DMS114 treated with DMSO at 0.1 percent for 48 hours (cell line): ENCODE results near the gene ZBTB20.

ENCODE experiments used
- DNase-seq: peaks from one replicate; lab custom pipeline; 2025; ENCODE audit not compliant: unreplicated experiment; lab: John Stamatoyannopoulos, UW

The ZBTB20 gene

DNA sequence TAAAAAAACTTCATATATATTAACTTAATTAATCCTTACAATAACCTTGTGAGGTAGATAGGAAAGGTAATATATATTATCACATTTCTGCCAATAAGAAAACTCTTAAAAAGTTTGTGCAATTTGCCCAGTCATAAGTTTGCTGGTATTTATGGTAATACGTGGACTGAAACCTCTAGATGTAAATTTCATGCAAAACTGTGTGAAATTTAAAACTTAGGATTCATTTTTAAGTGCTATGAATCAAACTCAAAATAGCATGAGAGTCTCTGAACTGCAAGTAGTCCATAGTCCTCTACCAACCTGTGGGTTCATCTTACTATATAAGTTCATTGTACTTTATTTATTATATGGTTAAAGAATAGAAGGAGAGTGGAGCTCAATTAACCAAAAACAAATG is 56.4 kb downstream of the ZBTB20 start:
- DNase-seq = no peak

DNA sequence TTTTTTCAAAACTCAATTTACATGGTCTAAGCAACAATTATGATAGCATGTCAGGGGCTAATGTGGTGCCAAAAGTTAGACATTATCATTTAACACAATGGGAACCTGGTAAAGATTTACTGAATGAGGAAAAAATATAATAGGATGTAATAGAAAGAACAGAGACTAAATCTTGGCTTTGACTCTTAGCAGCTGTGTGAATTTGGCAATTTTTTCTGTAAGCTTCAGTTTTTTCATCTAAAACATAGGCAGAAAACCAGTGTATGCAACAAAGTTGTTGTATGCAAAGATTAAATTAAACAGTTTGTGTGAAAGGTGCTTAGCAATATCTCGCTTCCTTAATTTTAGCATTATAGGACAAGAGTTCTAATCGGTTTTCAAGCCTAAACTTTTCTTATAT is 57.6 kb downstream of the ZBTB20 start:
- no peak for DNase-seq

DNA sequence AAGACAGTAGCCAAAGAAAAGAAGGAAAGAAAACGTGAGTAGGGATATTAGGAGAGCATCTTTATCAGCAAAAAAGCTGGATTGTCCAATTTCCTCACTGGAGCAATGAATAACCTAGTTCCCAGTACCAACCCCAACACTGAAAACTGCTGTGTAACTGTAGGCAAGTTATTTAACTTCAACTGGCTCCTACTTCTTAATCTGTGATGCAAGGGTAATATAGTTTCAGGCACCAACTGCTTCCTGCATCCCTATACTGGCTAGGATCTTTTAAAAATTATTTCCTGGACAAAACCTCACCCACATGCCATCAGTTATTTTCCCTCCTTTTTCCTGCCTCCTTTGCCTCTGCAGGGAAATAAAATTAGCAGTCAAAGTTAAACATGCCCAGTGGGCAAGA is 59.6 kb downstream of the ZBTB20 start:
- no peak for DNase-seq

DNA sequence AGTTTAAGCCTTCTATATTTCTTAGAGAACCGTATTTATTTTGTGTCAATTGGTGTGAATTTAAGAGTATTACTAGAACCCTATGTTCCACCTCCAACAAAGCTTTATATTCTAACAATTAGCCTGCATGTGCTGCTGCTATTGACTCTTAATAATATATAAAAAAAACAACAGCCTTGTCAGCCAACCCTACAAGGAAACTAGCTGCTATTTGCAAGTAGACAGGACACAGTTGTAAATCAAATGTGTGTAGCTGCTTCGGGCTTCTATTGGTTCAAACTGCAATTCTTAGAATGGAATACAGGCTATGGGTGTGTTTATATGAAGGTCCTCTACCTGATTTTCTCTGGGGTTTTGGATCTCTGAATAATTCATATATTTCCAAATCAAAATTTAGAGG is 60.7 kb downstream of the ZBTB20 start:
- DNase-seq = no peak

DNA sequence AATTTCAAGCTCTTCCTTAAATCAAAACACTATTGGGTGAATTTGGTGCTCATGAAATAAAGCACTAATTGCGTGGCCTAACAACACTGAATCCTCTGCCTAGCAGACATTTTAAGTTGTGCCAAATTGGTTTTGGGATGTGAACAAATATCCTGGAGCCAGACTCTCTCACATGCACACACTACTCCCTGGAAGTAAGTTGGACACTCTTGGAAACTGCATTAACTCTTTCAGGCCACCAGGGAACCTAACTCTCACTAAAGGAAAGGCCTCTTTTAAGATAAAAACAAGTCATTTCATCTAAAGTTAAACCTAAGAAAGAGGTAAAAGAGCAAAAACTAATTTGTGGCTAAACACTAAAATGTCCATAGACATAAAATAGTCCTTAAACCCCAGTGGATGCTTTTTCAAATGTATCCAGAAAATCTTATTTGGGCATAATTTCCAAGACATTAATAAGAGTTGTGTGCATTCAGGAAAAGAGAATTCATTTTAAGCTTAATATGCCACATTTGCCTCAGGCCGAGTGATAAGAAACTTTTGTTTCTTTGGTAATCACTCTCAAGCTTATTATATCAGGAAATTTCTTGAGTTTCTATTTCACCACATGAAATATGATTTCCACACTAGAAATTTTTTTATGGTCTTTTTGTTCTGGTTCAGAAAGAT is 61.8 kb downstream of the ZBTB20 start:
- no peak for DNase-seq

DNA sequence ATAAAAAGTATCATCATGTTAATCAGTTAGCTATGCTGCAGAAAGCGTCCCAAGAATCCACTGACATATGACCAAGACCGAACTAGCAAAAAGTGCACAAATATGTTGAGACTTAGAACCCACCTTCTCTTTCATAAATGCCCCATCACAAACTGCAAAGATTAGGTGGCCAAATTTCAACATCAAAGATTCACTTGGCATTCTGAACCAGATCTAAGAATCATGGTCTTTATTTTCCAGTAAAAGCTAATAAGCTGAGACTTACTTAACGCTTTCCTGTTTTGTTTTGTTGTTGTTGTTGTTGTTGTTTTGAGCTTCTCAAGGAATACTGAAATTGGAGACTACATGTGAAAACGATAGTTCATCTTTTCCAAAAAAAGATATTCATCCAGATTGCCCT is 62.4 kb downstream of the ZBTB20 start:
- no peak for DNase-seq

DNA sequence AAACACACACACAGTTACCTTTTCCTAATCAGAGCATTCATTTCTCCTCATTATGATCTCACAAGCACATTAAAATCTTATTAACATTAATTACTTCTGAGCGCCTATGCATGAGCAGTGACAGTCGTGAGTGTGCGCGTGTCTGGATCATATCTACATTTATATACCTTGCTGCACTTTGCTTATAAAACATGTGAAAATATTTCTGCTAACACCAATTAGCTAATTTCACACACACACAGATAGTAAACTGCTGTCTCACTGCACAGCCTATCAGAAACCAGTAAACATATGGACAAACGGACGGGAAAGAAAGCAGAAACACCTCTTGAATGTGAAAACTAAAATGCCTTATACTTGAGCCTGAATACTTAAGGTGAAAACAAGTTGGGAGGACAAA is 64.8 kb downstream of the ZBTB20 start:
- no peak for DNase-seq

DNA sequence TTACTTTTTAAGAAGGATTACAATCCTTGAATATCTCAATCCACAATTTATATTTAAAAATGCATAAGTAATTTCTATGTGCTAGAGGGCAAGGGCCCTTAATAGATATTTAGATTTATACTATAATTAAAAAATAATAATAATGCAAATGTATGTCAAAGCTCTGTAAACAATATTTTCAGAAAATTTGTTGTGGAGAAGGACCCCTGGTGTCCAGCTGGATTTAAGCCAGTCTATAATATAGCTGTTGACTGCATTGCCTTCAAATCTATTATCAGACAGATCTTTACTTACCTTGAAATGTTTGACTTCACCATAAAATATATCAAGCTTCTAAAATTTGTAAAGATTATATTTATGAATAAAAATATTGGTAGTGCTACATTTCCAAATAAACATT is 65.6 kb downstream of the ZBTB20 start:
- DNase-seq = no peak

DNA sequence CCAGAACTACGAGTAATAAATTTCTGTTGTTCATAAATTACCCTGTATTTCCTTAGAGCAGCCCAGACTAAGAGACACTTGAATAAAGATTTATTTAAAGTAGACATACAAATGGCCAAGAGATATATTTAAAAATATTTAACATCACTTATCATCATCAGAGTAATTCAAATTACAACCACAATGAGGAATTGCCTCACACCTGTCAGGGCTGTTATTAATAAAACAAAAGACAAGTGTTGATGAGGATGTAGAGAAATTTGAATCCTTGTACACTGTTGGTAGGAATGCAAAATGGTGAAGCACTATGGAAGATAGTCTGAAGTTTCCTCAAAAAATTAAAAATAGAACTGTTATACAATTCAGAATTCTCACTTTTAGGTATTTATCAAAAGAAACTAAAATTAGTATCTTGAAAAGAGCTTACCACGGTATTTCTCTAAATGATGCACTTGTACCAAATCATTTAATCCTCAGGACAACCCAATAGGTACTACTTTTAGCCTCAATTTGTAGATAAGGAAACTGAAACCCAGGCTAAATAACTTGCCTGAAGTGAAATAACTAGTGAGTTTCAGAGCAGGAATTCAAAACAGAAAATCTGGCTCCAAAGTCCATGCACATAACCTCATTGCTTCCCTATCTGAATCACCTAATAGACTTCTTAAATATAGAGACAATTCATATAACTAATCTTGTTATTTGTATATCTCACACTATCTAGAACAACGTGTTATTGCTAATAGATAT is 69.4 kb downstream of the ZBTB20 start:
- no peak for DNase-seq

DNA sequence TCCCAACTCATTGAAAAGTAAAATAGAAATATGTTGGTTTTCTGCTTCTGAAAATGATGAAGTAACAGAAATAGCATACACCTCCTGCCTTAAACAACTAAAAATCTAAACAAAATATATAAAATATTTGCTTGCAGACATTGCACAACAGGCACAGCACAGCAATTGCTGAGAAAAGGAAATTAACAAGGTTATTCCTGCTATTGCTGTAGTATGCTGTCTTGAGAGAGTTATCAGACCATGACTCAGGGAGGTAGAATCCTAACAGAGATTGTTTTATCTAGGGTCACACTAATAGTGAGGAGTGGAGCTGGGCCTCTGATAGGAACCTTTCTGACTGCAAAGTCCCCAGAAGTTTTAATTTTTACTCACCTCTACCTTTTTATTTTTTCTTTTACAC is 72.6 kb downstream of the ZBTB20 start:
- DNase-seq = no peak

DNA sequence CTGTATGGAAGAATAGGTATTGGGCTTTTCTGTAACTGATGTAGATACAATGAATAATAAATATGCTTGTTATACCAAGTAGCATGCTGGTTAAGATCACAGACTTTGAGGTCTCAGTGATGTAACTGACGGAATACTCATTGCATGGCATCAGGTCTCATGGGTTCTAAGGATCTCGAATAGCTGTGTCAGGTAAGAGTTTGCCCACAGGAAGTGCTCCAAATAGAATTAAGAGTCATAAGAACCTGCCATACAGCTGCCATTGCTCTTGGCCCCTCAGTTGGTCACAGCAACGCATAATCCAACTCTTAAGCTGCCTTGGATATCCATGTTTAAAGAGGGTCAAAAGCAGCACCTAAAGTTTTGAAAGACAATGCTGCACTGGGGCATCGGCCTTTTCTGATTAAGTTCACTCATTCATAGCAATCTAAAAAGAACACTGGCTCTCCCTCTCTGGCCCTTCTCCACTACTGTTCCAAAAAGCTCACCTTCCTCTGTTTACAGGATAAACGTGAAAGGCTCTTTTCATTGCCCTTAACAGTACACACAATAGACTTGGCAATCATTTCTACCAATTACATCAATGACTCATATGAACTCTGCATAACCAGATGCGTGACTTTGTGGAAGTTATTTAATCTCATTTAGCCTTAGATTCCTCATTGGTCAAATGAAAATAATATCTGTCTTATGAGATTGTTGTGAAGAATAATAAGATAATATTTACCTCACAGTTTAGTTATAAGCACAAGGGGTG is 74.6 kb downstream of the ZBTB20 start:
- no peak for DNase-seq

DNA sequence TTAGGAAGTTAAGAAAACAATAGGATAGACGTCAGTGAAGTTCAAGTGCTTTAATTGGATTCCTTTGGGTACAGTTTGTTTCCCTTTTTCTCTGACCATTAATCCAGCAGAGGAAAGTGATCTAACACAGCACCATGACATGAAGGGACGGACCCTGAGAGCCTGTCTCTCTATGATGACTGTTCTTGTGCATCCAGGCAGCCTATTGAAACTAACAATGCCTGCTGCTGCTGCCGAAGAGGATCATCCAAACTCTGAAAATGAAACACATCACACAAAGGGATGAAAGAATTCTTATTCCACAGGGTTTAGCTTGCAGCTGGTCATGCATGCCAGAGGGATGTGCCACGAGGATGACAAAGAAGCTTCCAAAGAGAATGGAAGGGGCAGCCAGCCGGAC is 75.5 kb downstream of the ZBTB20 start:
- no peak for DNase-seq

DNA sequence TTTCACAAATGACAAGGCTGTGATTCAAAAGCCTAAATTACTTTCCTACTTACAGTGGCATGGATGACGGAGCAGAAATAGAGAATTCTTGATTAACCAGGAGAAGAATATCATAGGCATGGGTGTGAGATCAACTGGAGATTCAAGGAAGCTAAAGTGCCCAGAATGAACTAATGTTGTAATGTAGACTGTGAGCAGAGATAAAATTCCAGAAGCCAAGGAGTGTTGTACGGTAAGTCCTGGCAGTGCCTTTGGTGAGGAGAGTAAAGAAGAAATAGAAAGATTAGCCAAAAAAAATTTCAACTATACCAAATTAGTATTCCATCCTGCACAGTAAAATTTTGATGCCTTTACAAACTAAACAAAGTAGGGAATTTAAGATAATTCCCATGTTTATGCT is 75.9 kb downstream of the ZBTB20 start:
- no peak for DNase-seq

DNA sequence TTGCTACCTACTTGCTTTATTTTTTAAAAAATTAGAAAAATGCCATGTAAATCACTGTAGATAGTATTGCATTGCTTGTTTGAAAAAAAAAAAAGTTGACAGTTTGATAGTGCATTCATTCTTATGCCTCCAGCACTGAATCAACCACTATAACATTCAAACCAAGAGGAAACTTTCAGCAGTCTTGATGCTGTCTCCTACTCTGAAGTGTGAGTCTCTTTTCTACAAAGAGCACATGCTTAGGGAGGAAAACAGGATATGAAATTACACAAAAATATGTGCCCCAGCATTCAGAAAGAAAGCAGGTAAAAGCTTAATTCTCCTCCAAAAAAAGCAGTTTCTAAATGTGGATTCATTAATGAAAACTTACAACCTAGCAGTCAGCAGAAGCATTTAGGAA is 78.3 kb downstream of the ZBTB20 start:
- no peak for DNase-seq

DNA sequence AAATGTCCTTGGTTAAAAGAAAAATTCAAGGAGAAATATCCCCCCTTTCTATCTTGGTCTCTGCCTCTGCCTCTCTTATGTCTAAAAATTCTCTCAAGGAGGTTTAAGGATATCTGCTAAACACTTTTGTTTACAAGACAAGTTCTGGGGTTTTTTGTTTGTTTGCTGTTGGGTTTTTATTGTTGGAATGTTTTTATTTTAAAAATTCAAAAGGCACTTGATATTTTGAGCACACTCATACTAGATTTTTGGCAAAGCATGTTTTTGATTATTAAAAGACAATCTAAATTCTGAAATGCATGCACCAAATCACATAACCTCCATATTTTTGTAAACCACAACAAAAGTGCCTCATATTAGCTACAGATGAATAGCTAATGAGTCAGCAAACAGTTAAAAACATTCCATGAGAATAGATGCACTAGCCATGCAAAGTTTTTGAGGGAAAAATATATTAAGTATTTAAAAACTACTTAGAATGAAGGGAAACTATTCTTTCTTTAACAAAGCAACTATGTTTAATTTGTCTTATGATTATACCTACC is 84.6 kb downstream of the ZBTB20 start:
- no peak for DNase-seq

DNA sequence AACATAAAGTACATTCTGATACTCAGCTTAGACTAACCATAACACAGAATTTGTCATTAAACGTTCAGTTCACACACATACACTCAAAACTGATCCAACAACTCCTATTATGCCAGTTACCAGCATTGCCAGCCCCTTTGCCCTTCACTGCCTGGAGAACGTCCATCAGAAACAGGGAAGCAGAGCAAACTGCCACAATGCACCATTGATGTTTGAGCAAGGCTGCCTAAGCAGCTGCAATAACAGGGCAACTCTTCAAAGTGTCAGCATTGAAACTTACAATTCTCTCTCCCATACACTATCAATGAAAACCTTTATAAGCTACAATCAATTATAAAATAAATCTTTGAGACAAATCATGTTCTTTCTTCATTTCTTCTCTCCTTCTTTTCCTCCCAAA is 85.1 kb downstream of the ZBTB20 start:
- DNase-seq = no peak

DNA sequence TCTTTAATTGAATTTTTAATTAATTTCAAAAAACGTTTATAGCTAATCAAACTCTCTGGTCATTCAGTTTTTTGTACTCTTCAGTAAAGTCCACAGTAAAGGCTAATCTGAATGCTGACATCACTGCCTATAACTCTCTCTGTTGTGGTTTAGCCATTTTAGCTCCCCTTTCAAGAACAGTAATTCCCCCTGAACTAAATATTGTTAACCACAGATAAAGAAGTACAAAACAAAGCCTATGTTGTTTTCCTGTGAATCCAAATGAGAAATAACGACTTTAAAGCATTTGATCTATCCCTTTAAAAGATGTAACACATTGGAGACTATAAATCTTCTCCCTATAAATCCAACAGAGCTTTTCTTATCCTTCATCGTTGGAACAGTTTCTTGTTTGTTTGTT is 94.2 kb downstream of the ZBTB20 start:
- no peak for DNase-seq

DNA sequence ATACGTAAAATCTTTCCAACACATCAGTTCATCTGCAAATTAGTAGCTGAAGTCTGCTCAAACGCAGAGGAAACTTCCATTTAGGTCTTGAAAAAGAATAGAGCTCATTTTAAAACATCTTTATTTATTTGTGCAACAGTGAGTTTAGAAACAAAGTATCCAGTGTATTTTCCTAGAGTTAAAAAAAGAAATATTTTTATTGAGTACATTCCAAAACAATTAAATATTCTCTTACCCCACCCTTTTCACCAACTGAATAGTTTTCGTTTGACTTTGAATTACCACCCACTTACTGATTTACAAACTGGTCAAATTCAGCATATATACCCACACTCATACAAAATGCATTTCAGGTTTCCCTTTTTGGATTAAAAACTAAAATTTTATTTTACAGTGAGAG is 104.7 kb downstream of the ZBTB20 start:
- DNase-seq = no peak

DNA sequence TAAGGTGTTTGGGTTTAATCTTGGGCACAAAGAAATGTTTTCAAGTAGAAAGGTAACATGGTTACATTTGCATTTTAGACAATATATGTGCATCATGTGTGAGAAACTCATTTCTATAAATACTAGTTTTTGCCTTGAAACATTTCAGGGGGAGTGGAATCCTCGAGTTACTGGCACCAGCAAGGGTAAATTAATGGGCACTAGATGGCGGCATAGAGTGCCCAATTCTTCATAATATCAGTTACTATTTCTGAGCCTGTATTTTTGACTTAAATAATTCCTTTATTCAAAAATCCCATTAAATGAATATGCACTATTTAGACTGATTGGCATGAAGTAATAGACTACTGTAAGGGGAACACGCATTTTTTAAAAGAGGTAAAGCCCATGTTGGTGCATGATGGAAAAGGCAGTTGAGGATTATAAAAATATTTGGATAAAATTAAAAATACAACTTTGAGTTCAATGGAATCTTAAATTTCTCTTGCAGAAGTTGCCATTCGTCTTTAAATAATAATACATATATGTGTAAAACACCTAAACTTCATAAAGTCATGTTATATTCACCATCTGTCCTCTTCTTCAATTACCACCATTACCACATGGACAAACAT is 106.3 kb downstream of the ZBTB20 start:
- peak; percentile 18 for DNase-seq

DNA sequence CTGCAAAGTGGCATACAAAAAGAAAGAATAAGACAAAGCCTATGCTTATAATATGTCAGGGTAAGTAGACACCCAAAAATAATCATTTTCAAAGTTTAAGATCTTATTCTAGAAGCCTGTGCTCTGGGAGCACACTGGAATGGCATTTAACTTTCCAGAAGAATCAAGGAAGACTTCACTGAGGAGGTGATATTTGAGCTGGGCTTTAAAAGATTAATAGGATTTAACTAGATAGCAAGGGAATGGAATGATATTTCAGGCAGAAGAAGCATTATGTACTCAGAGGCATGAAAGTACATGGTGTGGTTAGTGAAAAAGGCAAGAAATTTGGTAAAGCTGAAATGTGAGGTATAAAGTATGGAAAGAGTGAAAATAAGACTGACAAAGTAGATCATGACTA is 106.8 kb downstream of the ZBTB20 start:
- DNase-seq = no peak

DNA sequence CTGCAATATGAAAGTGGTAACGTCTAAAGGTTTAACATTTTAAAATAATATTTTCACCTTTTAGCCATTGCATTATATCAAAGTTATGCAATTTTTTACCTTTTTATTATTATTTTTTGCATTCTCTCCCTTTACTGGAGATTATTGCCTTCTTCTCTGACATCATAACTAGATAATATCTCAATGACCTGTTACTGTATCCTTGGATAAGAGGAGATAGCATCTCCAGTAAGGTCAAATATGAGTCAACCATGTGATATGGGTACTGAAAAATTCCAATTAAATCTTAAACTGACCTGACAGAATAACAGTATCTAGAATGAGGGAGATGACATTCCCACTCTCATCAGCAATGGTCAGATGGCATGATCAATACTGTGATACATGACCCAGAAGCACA is 108.3 kb downstream of the ZBTB20 start:
- no peak for DNase-seq
